Prostate gland (tissue), 2 donors: ENCODE data around the gene AAMDC. TPM values are rescaled to one million over a fixed set of nuclear protein-coding genes. Genes with fewer than 3 reads are reported as not detected.
"Not testable (repeated sequence)": the region's sequence is repeated elsewhere in the genome, so short reads cannot be mapped to it uniquely, and the experiment has no call there.

Experiments
- DNase-seq: peaks from one replicate; pipeline ENCODE4 v3.0.0-alpha.2; 2019; ENCODE audit warnings: low spot score
- H3K27ac ChIP-seq, 2 donors: fragments of 200-600 bp; sonication (generic); 2 replicates each; pipeline ENCODE4 v1.5.1; 2017 to 2019
- H3K27me3 ChIP-seq: fragments of 200-600 bp; sonication (generic); replicated peaks from 2 replicates; pipeline ENCODE4 v1.5.1; 2019; ENCODE audit not compliant: insufficient read depth
- H3K36me3 ChIP-seq, 2 donors: fragments of 200-600 bp; sonication (generic); 1 replicate in 1 of 2; 2 replicates in 1 of 2; pipeline versions ENCODE4 v1.5.1 to v1.8.1; 2017 to 2019
- H3K4me1 ChIP-seq: fragments of 200-600 bp; sonication (generic); replicated peaks from 2 replicates; pipeline ENCODE4 v1.5.1; 2019
- H3K4me3 ChIP-seq, 2 donors: fragments of 200-600 bp; sonication (generic); 2 replicates each; pipeline ENCODE4 v1.5.1; 2017 to 2019
- H3K9me3 ChIP-seq: fragments of 200-600 bp; sonication (generic); 2 replicates; pipeline ENCODE4 v1.5.1; 2017
- CTCF ChIP-seq, 4 experiments: fragments of 200-600 bp in 2 of 4; fragments of 450-650 bp in 2 of 4; sonication (generic) in 2 of 4; IDR thresholded peaks; 1 replicate in 3 of 4; 2 replicates in 1 of 4; pipeline ENCODE4 v1.5.1; 2016 to 2019; ENCODE audit warnings: antibody characterized with exemption in 4 of 4, mild to moderate bottlenecking in 2 of 4, moderate library complexity in 2 of 4
- POLR2A ChIP-seq: fragments of 450-650 bp; IDR thresholded peaks from one replicate; pipeline ENCODE4 v1.6.1; 2016; ENCODE audit warnings: antibody characterized with exemption, mild to moderate bottlenecking
- POLR2AphosphoS5 ChIP-seq: sonication (generic); formaldehyde crosslinking; IDR thresholded peaks from one replicate; pipeline ENCODE4 v1.6.1; 2017; ENCODE audit warnings: antibody characterized with exemption
- WGBS: methylation state at CpG from one replicate; pipeline ENCODE4 v1.1.5; 2018; 5-methylcytosine and 5-hydroxymethylcytosine counted together
- intact Hi-C: fragments of 100-400 bp; cut with DNase I; formaldehyde crosslinking; loops from one replicate; pipeline ENCODE4 v1.14.2; 2022
- small RNA-seq, 2 donors: library from RNA; depleted of rRNA; stranded (forward); fragments of <200 nt; gene quantifications; one replicate each; pipeline ENCODE3, GENCODE V24; 2016
- total RNA-seq, 2 donors: library from RNA; depleted of rRNA; stranded (reverse); fragments of >200 nt; gene quantifications; one replicate each; pipeline ENCODE4 v1.1.0, GENCODE V29; 2016

The AAMDC gene
- total RNA-seq, 2 donors from 2014 or later = 27.0 to 27.5 TPM

GRCh38 chr11:77909277-77909676 lies 88.3 kb downstream of the AAMDC start:
- intact Hi-C loops = no loop called here
- H3K27ac ChIP-seq = no peak overlapping the region
- no peaks in the 10 kb centered on the region for H3K4me1 ChIP-seq
- no peak for TF ChIP-seq POLR2AphosphoS5
- no peak for TF ChIP-seq CTCF (IDR thresholded peaks at IDR 0.05)
- TF ChIP-seq POLR2A = no peak
- H3K4me3 ChIP-seq = no peak overlapping the region
- no peak for DNase-seq
- 97% methylated on average over 2 of the region's 2 CpGs for WGBS
- H3K36me3 ChIP-seq = no peaks in the 10 kb centered on the region
- H3K9me3 ChIP-seq = no peaks in the 10 kb centered on the region
- H3K27me3 ChIP-seq = no peaks in the 10 kb centered on the region

DNA sequence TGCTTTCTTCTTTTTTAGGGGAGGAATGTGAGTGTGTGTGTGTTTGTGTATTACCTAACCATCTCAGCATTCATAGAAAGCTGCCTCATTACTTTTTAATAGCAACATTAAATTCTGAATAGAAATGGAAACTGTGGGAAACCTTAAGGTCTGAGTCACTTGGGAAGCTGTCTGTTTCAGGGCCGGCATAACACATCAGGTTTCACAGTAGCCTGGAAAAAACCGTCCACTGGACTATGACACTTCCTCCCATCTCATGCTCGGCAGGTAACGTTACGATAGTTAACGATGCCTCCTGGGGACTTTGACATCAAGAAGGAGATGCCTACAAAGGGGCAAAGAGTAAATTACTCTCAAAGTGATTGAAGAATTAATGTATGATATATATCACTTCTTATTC lies 89.9 kb downstream of the AAMDC start:
- H3K9me3 ChIP-seq, DNase-seq, H3K4me3 ChIP-seq, H3K27me3 ChIP-seq, H3K4me1 ChIP-seq, H3K36me3 ChIP-seq, intact Hi-C loops, H3K27ac ChIP-seq: not testable (repeated sequence)
- 86% methylated on average over 6 of the region's 6 CpGs for WGBS

DNA sequence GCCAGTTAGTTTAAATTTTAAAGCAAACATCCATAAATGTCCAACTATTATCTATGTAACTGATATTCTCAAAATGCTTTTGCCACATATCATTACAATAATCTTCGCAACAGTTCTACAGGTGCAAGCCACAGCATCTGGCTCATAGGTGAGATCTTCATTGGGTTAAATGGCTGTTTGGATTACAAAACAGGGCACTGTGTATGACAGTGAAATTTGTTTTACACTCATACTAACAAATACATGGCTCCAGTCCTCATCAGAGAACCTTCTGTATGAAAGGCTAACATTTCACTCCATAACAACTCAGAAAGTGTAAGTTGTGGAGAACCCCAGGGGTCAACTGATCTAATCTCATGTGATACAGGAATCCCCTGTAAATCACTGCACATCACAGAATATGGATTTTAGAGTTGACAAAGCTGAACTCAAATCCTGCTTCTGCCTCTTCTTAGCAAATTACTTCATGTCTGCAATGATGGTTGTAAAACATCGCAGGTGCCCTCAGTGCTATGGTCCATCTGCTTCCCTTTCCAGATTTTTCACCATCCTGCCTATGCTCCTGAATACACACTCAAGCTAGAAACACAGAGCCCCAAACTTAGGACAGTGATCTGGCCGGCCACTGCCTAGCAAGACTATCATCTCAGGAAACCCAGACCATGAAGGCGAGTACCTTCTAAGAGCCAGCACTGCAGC lies 92.8 kb downstream of the AAMDC start:
- H3K27ac ChIP-seq, intact Hi-C loops, H3K36me3 ChIP-seq, H3K27me3 ChIP-seq, H3K4me1 ChIP-seq, DNase-seq, H3K4me3 ChIP-seq, H3K9me3 ChIP-seq: not testable (repeated sequence)
- 45% methylated on average over 4 of the region's 4 CpGs for WGBS

DNA sequence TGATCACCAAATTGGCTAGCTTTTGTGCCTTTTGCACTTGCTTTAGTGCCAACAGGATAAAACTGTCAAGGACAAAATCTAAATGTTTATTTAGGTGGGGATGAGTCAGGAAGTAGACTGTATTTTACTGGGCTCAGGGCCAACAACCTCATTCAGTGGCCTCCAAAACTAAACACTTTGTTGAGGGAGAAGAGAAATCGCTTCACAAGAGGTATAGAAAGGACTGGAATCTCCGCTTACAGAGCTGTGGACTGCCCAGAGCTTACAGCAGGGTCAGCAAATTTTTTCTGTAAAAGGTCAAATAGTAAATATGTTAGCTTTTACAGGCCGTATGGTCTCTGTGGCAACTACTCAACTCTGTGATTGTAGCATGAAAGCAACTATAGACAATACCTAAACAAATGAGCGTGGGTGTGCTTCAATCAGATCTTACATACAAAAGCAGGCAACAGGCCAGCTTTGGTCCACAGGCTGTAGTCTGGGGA lies 93.4 kb downstream of the AAMDC start:
- H3K4me1 ChIP-seq, intact Hi-C loops, H3K27me3 ChIP-seq, H3K4me3 ChIP-seq, H3K36me3 ChIP-seq, H3K27ac ChIP-seq, H3K9me3 ChIP-seq: not testable (repeated sequence)
- peak; percentile 74 for DNase-seq
- 21% methylated on average over 4 of the region's 4 CpGs for WGBS
- TF ChIP-seq POLR2AphosphoS5 = peak; percentile 65

DNA sequence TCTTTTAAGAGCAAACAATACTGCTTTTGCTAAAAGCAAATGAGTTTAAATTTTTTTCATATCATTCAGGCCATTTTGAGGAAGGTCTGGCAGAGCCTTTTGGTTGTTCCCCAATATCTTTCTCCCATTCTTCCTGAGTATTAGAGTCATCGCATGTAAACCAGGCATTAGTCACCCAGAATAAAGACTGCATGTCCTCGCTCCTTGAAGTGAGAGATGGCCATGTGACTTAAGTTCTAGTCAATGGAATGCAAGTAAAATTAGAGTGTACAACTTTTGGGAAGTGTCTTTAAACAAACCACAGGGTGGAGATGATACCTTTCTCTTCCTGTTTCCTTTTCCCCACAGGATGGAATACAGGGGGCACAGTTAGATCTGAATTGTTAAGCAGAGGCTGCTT lies 96.8 kb downstream of the AAMDC start:
- 100% methylated on average over 1 of the region's 2 CpGs for WGBS
- H3K4me1 ChIP-seq, intact Hi-C loops, DNase-seq, H3K9me3 ChIP-seq, H3K36me3 ChIP-seq, H3K27ac ChIP-seq, H3K4me3 ChIP-seq, H3K27me3 ChIP-seq: not testable (repeated sequence)

Small RNA genes lying within 50 kb of the gene (small RNA-seq; reads per million reads assigned to genes)
- gene AP002812.4 = 0 reads per million in 2 donors

Other genes with a start within 250 kb of the AAMDC start
- gene AQP11, start 231.2 kb upstream of the AAMDC start, total RNA-seq = 10 to 100 TPM in 1 of 2 donors, 1 to 10 TPM in 1; 6.9 to 16.6 TPM
- gene CLNS1A, start 183.3 kb upstream of the AAMDC start, total RNA-seq = 10 to 100 TPM; 37.8 to 99.0 TPM
- gene RSF1, start 422 bp upstream of the AAMDC start, total RNA-seq = 10 to 100 TPM; 25.5 to 46.2 TPM
- gene INTS4, start 173.5 kb downstream of the AAMDC start, total RNA-seq = 10 to 100 TPM; 30.1 to 31.0 TPM
- gene KCTD14, start 202.1 kb downstream of the AAMDC start, total RNA-seq = 10 to 100 TPM in 1 of 2 donors, 1 to 10 TPM in 1; 3.6 to 16.8 TPM
- gene THRSP, start 242.7 kb downstream of the AAMDC start, total RNA-seq = not detected